Activated CD4-positive, CD25-positive, alpha-beta regulatory T cell treated with anti-CD3 and anti-CD28 coated beads, Interleukin-2, amount 50 U/mL, for 72 hours (primary cell): ENCODE measurements around the gene HRAS.
A peak's percentile ranks its signal among the peaks of the same experiment; 100 is the strongest.

Source experiments
- DNase-seq: peaks from one replicate; pipeline ENCODE4 v3.0.0; 2021

The HRAS gene

DNA sequence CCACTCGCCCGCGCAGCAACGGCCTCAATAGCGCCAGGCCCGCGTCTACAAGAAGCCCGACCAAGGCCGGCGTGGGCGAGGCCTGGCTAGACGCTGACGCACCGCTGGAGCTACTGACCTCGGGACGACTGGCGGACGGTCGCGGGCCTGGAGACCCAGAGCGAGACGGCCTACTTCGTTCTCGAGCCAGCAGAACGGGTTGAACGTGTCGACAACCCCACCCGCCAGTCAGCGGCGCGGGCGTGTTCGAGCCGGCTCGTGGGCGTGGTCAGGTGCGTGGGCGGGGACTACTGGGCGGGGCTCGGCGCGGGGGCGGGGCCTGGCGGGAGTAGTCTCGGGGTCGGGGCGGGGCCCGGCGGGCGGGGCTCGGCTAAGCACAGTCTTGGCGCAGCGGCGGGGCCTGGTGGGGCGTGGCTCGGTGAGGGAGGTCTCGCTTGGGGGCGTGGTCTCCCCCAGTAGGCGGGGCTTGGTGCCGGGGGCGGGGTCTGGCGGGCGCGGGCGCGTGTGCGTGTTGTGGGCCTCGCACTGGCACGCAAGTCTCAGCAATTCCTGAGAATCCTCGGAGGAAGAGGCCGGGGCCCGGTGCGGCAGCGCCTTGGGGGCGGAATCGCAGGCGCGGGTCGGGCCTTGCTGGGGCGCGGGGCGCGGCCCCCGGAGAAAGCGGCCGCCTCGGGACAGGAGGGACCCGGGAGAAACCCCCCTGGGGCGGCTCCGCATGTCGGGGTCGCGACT lies 28.2 kb downstream of the HRAS start, which contains the start of gene RNH1:
Gene RNH1, minus strand, starts transcription at position 248 of the 732 bp plus-strand sequence. CDS start 5,080 bp downstream, outside the sequence.
- peak; percentile 100 for DNase-seq

DNA sequence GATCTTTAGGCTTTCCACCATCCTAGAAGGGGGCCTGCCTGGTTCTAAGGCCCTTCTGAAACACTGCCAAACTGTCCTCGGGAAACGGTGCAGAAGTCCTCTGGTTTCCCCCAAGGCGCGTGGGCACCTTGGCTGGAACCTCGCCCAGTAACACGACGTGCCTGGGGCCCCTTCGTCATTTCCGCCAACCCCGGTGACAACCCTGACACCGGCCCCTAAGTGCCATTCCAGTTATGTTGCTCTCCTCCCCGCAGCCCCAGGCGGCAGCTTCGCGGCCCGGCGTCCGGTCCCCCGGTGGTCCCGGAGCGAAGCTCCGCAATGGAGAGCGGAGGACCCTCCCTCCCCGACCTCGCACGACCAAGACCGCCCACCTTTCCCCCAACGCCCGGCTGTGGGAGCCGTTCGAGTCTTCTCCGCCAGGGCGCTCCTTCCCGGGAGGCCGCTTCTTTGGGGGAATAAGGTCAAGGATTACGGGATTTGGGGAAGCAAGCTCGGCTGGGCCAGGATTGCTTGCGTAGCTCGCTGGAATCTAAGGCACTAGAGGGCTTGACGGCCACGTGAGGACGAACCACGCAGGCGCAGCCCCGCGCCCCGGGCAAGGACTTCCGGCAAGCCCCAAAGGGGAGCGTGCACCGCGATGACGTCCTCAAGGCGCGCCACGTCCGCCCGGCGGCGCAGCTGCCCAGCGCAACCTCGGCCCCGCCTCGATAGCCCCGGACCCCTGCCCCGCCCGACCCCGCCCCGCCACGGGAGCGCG lies 29.0 kb downstream of the HRAS start:
- peak; percentile 98 for DNase-seq

DNA sequence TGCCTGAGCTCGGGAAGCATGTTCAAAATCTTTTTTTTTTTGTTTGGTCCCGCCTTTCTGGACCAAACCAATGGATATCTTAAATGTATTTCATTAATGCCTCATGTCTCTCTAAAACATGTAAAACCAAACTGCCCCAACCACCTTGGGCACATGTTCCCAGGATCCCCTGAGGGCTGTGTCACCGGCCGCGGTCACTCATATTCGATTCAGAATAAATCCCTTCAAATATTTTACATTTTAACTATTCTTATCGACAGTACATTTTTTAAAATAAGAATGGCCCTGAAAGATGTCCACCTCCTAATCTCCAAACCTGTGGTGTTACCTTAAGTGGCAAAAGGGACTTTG lies 30.4 kb downstream of the HRAS start:
- no peak for DNase-seq

DNA sequence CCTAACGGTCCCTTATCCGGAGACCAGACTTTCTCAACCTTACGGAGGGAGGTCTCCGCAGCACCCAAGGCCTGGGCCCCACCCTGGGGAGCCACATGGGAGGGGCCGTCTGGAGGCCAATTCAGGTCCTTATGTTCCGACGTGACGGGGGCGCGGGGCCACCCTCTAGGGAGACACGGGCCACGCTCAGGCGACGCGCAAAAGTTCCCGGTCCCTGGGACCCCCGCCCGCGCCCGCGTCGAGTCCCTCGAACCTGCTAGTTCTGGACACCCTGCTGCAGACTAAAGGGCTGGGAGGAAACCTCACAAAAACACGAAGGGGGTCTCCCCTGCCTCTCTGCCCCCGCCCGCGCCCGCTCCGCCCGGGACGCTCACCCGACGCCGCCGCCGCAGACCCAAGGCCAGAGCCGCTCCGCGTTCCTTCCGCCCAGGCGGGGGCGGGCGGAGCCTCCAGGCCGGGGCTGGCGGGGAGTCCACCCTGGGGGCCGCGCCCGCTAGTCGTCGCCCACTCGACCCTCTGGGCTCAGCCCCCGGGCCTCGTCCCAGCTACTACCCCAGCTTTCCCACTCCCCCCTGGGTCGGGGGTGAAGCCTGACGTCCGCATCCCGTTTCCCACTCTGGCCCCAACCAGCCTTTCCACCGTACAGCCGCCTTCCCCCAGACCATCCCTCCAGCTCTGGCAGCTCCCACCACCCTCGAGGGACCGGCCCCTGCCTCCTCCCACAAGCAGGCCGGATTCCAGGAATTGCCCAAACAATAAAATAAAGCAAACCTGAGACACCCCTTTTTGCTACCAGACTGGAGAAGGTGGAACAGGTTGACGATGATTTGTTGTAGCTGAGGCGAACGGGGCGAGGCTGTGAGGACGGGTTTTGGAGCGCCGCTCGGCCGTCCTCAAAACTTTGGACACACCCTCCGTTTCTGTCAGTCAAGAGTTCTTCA lies 31.1 kb downstream of the HRAS start:
- no peak for DNase-seq

DNA sequence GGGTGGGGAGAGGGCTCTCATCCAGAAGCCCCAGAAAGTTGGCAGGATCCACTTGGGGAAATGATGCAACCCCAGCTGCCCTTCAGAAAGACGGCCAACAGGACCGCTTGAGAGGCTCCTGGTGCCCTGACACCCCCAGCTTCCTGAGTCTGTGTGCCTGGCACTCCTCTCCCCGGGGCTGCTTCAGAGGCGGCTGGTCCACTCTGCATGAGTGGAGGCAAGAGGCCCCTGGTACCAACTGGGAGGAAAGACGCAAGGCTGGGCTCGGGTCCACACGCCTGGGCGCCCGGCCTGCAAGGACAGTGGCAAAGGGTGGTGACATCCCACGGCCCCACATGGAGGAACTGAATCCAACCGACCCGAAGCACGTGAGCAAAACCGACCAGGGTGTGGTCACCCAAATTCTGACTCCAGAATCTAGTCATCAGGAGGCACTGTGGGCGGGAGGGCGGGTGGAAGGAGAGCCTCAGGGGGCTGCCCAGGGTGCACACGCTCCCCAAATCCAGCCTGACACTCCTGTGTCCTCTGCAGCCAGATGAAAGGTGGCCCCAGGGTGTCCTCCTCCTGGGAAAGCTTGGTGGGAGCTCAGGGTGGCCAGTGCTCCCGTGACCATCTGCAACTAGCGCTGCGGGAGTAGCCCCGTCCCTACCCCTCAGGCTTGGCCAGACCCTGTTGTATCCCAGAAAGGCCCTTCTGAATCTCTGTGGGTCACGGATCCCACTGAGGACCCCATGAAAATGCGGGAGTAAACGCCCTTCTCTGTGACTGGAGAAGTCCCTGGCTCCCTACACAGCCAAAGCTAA lies 32.0 kb downstream of the HRAS start:
- DNase-seq = no peak

DNA sequence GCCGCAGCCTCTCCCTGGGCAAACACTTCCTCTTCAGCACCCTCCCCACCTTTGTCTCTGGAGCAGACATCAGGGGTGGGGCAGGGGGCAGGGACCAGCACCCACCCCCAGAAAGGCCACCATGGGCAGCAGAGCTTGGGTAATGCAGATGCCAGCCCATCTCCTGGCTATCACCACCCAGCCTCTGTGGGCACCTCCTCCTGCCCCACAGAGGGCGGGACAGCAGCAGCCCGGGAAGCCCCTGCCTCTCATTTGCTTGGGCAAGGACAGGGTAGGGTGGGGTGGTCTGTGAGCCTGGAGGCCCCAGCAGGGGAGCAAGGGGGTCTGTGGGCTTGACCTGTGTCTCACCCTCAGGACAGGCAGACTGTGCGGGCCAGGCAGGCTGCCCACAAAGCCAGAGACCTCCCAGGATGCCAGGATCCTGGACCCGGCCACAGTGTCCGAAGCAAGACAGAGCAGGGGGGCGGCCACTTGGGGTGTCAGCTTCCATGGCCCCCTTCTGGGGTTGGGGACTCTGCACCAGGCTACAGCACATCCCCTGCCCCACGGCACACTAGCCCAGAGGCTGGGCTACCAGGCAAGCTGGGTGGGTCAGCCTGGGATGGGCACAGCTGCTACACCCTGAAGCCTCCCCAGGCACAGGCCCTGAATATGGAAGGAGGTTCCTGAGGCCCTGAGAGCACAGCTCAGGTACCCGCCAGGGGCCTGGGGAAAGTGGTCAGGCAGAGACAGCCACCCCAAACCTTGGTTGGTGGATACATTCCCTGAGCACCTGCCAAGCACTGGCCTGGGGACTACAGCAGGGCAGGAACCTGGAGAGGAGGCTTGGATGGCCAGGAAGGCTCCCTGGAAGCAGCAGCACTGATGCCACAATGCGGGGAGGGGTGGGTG lies 32.8 kb downstream of the HRAS start:
- DNase-seq = no peak

DNA sequence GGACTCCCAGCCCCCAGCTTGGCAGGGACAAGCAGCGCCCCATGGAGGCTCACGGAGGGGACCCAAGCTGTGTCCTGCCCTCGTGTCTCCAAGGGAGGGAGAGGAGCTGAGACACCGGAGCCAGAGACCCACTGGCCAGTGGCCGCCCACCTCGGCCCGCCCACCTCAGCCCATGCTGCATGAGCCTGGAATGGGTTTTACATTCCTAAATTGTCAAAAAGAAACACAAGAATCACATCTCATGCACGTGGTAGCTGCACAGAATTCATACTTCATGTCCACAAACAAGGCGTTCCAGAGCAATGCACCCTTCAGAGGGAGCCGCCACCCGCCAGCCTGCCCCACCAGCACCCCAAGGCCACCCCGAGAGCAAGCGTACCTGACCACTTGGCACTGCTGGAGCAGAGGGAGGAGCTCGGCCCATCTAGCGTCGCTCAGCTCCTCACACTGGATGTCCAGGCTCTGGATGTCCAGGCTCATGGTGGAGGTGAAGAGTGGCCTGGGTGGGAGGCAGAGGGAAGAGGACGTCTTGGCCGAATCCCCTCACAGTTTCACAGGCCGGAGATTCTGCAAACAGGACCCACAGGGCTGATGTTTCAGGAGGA lies 33.6 kb downstream of the HRAS start:
- no peak for DNase-seq

DNA sequence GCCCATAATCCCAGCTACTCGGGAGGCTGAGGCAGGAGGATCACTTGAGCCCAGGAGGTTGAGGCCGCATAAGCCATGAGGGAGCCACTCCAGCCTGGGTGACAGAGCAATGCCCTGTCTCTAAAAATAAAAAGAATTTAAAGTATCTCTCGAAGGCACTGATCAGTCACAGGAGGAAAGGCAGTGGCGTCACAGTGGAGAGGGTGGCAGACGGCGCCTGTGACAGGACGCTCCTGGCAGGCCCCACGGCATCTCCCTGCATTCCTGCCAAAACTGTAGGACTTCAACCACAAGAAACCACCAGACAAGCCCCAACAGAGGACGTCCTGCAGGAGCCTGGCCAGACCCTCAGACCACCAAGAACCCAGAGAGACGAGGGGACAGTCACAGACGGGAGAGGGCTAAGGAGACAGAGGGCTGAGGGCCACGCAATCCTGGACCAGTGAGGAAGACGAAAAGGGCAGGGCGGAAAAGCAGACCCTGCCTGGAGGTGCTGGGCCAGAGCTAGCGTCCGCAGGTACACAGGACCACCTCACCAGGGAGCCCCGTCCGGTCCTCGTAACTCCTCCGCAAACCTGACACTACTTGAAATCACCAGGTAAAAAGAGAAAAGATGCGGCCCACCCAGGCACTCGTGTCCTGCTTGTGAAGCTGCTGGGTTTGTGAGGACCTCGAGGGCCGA lies 34.2 kb downstream of the HRAS start:
- DNase-seq = no peak

DNA sequence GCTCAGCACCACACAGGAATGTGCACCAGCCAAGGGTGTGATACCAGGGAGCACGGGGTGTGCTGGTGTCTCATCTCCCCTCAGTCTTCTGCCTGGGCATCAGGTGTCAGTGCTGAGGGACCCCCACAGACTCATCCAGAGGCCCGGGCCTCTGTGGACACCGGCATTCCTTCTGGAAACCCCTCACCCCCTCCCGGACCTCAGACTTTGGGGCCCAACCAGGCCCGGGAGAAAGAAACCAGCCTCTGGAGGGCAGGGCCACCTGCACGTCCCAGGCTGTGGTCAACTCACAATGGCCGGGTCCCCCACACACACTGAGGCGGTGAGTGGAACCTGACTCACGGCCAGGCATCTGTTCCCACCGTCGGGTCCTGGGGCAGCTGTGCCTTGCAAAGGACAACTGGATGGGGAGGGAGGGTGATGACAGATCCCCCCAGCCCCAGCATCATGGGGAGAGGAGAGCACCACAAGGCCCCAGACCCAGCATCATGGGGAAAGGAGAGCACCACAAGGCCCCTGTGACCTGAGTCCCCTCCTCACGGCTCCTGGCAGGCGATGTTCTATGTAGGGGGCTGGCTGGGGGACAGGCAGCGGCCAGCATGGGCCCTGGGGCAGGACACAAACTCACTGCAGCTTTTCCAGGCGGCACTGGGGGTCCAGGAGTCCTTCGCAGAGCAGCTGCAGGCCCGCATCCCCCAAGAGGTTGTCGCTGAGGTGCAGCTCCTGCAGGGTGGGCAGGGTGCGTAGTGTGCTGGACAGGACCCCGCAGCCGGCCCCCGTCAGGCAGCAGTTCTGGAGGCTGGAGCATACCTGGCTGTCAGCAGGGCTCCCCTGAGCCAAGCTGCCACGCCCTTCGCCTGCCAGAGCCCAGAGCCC lies 35.9 kb downstream of the HRAS start:
- DNase-seq = no peak

DNA sequence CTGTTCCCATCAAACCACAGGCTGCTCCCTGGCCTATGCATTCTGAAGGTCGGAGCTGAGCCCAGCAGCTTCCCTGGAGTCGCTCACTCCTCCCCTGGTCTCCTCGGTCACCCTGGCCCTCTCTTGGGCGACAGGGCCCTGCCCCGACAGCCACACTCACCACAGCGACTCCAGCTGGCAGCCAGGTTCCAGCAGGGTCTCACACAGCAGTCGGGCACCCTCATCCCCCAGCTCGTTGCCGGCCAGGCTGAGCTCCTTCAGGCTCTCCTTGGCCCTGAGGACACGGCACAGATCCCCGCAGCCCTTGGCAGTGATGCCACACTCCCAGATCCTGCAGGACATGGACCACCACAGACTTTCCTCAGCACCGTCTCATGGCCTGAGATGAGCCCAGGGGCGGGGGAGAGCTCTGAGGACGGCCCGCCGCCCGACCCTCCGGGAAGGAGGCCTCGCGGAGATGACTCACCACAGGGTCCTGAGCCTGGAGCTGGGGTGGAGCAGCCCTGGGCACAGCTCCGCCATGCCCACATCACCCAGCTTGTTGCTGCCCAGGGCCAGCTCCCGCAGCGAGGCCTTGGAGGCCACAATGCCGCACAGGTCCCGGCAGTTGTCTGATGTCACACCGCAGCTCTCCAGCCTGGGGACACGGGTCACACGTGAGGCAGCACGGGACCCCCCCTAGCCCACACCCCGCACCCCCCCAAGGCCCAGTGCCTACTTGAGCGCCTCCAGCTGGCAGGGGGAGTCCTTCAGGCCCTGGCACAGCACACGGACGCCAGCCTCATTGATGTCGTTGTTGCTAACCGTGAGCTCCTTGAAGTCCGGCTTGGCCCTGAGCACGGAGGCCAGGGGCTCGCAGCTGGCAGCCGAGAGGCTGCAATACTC lies 36.8 kb downstream of the HRAS start:
- no peak for DNase-seq

DNA sequence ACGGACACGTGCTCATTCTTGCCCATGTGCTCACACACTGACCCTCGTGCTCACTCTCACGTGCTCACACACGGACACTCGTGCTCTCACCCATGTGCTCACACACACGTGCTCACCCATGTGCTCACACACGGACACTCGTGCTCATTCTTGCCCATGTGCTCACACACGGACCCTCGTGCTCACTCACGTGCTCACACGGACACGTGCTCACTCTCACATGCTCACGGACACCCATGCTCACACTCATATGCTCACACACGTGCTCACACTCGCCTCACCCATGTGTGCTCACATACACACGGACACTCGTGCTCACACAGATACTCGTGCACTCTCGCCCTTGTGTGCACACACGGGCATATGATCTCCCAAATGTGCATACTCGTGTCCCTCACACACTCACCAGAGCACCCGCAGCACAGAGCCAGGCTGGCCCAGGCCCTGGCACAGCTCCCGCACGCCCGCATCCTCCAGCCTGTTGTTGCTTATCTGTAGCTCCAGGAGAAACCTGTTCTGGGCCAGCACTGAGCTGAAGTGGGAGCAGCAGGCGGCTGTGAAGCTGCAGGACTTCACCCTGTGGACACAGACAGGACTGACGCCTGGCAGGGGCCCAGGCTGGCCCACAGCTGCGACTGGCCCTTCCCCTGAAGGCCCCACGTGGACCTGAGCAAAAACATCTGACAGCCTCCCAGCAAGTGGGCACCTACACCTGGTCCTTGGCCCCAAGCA lies 37.6 kb downstream of the HRAS start:
- no peak for DNase-seq

DNA sequence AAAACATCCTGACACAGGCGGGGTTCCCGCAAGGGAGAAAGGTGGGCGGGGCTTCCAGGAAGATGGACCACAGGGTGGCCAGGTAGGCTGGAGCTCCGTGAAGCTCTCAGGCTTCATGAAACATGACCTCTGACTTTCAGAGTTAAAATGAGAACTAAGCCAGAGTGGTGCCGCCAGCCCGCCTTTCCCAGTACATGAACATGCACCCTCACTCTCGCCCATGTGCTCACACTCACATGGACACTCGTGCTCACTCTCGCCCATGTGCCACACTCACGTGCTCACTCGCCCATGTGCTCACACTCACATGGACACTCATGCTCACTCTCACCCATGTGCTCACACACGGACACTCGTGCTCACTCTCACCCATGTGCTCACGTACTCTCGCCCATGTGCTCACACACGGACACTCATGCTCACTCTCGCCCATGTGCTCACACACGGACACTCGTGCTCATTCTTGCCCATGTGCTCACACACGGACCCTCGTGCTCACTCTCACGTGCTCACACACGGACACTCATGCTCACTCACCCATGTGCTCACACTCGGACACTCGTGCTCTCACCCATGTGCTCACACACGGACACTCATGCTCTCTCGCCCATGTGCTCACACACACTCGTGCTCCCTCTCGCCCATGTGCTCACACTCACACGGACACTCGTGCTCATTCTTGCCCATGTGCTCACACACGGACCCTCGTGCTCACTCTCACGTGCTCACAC lies 38.4 kb downstream of the HRAS start:
- no peak for DNase-seq

DNA sequence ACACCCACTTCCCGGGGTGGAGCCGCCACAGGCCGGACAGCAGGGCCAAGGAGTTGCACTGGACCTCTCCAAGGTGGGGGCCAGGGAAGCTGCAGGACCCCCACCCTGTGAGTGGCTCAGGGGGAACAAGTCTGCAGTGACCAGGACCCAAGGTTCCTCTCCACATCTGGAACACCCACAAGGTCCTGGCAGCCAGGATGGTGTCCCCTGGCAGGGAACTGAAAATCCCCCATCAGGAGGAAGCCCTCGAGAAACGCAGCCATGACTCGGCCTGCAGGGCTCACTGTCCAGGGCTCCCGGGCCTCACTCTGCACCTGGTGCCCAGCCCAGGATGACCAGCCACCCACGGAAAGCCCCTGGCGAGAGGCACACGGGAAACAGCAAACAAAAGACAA lies 39.8 kb downstream of the HRAS start:
- DNase-seq = no peak

DNA sequence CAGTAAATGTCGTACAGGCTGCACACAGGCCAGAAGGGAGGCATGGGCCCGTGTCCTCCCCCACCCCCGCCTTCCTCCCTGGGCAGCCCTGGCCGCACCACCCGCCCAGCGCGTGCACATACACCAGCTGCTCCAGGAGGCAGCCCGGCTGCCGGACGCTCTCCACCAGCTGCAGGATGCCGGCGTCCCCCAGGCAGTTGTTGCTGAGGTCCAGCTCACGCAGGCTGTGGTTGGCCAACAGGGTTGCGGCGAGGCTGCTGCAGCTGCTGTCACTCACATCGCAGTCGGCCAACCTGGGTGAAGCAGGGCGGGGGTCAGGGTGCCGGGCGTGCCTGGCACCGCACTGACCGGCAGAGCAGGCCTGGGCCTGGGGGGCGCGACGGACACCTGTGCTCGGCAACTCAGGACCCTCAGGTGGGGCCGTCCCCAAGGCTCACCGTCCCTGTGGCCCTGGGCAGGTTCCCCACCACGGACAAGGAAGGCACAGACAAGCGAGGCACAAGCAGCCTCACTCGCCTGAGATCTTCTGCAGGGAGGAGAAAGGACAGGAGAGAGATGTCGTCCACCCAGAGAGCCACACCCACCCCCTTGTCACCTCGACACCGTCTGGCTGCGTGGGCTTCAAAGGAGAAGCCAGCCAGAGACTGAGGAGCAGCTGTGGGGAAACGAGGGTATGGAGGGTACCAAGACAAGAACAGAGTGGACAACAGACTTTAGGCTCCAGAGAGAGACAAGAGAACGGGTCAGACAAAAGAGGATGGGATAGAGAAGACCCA lies 40.4 kb downstream of the HRAS start:
- no peak for DNase-seq

DNA sequence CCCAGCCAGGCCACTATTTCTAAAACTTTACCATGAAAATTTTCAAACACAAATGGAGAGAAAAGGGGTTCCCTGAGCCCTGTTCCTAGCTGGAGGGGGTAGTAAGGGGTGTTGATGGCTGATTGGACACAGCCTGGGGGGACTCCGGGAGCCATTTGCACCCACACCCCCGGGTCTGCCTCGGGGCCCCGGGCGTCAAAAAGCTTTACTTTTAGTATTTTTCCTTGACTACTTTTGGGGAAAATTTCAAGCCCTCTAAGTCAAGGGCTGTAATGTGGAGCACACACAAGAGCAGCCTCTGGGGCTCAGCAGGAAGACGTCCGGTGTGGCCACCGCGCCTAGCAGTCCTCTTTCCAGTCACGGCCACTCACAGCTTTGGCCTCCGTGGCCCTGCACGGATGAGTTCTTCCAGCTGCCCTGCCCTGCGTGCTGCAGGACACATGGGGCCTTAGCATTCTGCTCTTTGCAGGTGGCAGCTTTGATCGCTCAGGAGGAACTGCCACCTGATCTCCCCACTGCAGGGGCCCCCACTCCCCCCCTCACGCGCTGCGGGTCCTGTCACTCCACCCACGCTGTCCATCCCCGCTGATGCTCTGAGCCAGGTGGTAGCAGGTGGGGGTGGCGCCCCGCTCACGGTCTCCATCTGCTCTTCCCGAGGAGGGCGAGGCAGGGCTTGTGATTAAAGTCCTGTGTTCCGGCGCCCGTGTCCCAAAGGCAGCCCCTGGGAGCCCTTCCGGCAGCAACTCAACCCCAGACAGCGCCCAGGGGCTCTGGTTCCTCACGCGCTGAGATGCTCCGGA lies 42.7 kb downstream of the HRAS start:
- no peak for DNase-seq
